KOPT-K1 (cell line): ENCODE data around the gene SAG.
"Not testable (repeated sequence)": the region's sequence is repeated elsewhere in the genome, so short reads cannot be mapped to it uniquely, and the experiment has no call there.

Source experiments
- H3K27ac ChIP-seq: fragments of 200-600 bp; sonication (generic); 2 replicates; pipeline ENCODE4 v1.5.1; 2016; ENCODE audit warnings: antibody characterized with exemption, mild to moderate bottlenecking, low read depth, low read length; ENCODE audit not compliant: poor library complexity, severe bottlenecking
- H3K36me3 ChIP-seq: fragments of 200-600 bp; sonication (generic); 2 replicates; pipeline ENCODE4 v1.5.1; 2017; ENCODE audit warnings: antibody characterized with exemption, mild to moderate bottlenecking, low read length, moderate library complexity; ENCODE audit not compliant: insufficient read depth
- H3K9me3 ChIP-seq: fragments of 200-600 bp; sonication (generic); 2 replicates; pipeline ENCODE4 v1.5.1; 2017; ENCODE audit warnings: antibody characterized with exemption, low read length, mild to moderate bottlenecking; ENCODE audit not compliant: insufficient read depth, poor library complexity, severe bottlenecking

Gene SAG

GRCh38 chr2:233332125-233332524 is 24.5 kb downstream of the SAG start:
- H3K9me3 ChIP-seq: no peaks in the 10 kb centered on the region
- H3K36me3 ChIP-seq: no peaks in the 10 kb centered on the region
- H3K27ac ChIP-seq: peak overlapping the region; percentile 74

GRCh38 chr2:233334915-233335314 is 27.3 kb downstream of the SAG start:
- Histone ChIP-seq H3K36me3 (no peaks in the 10 kb centered on the region), H3K27ac (no peak overlapping the region), H3K9me3 (no peaks in the 10 kb centered on the region)

GRCh38 chr2:233336091-233336490 is 28.5 kb downstream of the SAG start:
- H3K27ac ChIP-seq, H3K9me3 ChIP-seq, H3K36me3 ChIP-seq: not testable (repeated sequence)

GRCh38 chr2:233336541-233336940 is 28.9 kb downstream of the SAG start:
- Histone ChIP-seq H3K9me3 (no peaks in the 10 kb centered on the region), H3K36me3 (no peaks in the 10 kb centered on the region), H3K27ac (no peak overlapping the region)

GRCh38 chr2:233338046-233338445 is 30.4 kb downstream of the SAG start:
- H3K27ac ChIP-seq: no peak overlapping the region
- no peaks in the 10 kb centered on the region for H3K36me3 ChIP-seq
- H3K9me3 ChIP-seq: no peaks in the 10 kb centered on the region

- Histone ChIP-seq H3K36me3 (no peaks in the 10 kb centered on the region), H3K9me3 (no peaks in the 10 kb centered on the region), H3K27ac (no peak overlapping the region)
Observed at GRCh38 chr2:233338812-233339368, 31.3 kb downstream of the SAG start.

- Histone ChIP-seq H3K9me3 (no peaks in the 10 kb centered on the region), H3K27ac (no peak overlapping the region), H3K36me3 (no peaks in the 10 kb centered on the region)
Observed at GRCh38 chr2:233339427-233339826, 31.8 kb downstream of the SAG start.

GRCh38 chr2:233341296-233341695 is 33.7 kb downstream of the SAG start:
- Histone ChIP-seq H3K27ac (no peak overlapping the region), H3K9me3 (no peaks in the 10 kb centered on the region), H3K36me3 (no peaks in the 10 kb centered on the region)

GRCh38 chr2:233342301-233342700 is 34.7 kb downstream of the SAG start:
- no peaks in the 10 kb centered on the region for H3K9me3 ChIP-seq
- no peaks in the 10 kb centered on the region for H3K36me3 ChIP-seq
- H3K27ac ChIP-seq: no peak overlapping the region

- H3K9me3 ChIP-seq: no peaks in the 10 kb centered on the region
- no peak overlapping the region for H3K27ac ChIP-seq
- no peaks in the 10 kb centered on the region for H3K36me3 ChIP-seq
Observed at GRCh38 chr2:233343171-233343705, 35.6 kb downstream of the SAG start.

GRCh38 chr2:233346376-233346775 is 38.8 kb downstream of the SAG start:
- Histone ChIP-seq H3K27ac (no peak overlapping the region), H3K36me3 (no peaks in the 10 kb centered on the region), H3K9me3 (no peaks in the 10 kb centered on the region)

- no peaks in the 10 kb centered on the region for H3K9me3 ChIP-seq
- no peaks in the 10 kb centered on the region for H3K36me3 ChIP-seq
- H3K27ac ChIP-seq: no peak overlapping the region
Observed at GRCh38 chr2:233346930-233347329, 39.3 kb downstream of the SAG start.

GRCh38 chr2:233349005-233349998 is 41.7 kb downstream of the SAG start:
- H3K27ac ChIP-seq: no peak overlapping the region
- H3K36me3 ChIP-seq: no peaks in the 10 kb centered on the region
- H3K9me3 ChIP-seq: no peaks in the 10 kb centered on the region

GRCh38 chr2:233350708-233351107 is 43.1 kb downstream of the SAG start:
- H3K27ac ChIP-seq: no peak overlapping the region

GRCh38 chr2:233351423-233351822 is 43.8 kb downstream of the SAG start:
- no peak overlapping the region for H3K27ac ChIP-seq
- H3K9me3 ChIP-seq: no peaks in the 10 kb centered on the region
- 0 out of 2 replicates have a peak, but pooled peaks cover 6% of the 10 kb centered on the region for H3K36me3 ChIP-seq

More at GRCh38 chr2:233350708-233351107, 43.1 kb downstream of the SAG start:
- Histone ChIP-seq H3K36me3 (no peaks in the 10 kb centered on the region), H3K9me3 (no peaks in the 10 kb centered on the region)
